Adrenal gland (tissue), 12 donors: Measurements from ENCODE around the gene DNAH12. TPM values are rescaled to one million over a fixed set of nuclear protein-coding genes. Genes with fewer than 3 reads are reported as not detected.

Experiments used
- DNase-seq, 7 donors: peaks; one replicate each; pipeline ENCODE4 v3.0.0-alpha.2; 2019 to 2020
- H3K27ac ChIP-seq, 5 donors: fragments of 200-600 bp; sonication (generic) in 4 of 5; 1 replicate in 3 of 5; 2 replicates in 2 of 5; pipeline versions ENCODE4 v1.5.1 to v1.8.0; 2016 to 2020; ENCODE audit warnings: mild to moderate bottlenecking in 1 of 5
- H3K27me3 ChIP-seq: fragments of 200-600 bp; 2 replicates; pipeline ENCODE4 v1.8.0; 2021
- H3K36me3 ChIP-seq, 2 donors: fragments of 200-600 bp; replicated peaks in 1 of 2; 1 replicate in 1 of 2; 2 replicates in 1 of 2; pipeline versions ENCODE4 v1.5.1 to v1.8.0; 2018 to 2022
- H3K4me1 ChIP-seq, 2 donors: fragments of 200-600 bp; replicated peaks in 1 of 2; 1 replicate in 1 of 2; 2 replicates in 1 of 2; pipeline versions ENCODE4 v1.5.1 to v1.8.0; 2018 to 2021
- H3K4me3 ChIP-seq, 4 donors: fragments of 200-600 bp; sonication (generic) in 3 of 4; one replicate each; pipeline ENCODE4 v1.5.1; 2016 to 2018
- H3K9me3 ChIP-seq, 3 donors: fragments of 200-600 bp; sonication (generic) in 1 of 3; replicated peaks in 1 of 3; 1 replicate in 2 of 3; 2 replicates in 1 of 3; pipeline versions ENCODE4 v1.5.1 to v1.8.0; 2016 to 2021
- POLR2A ChIP-seq, 2 donors: fragments of 450-650 bp; IDR thresholded peaks; one replicate each; pipeline ENCODE4 v1.6.1; 2017; ENCODE audit warnings: antibody characterized with exemption in 2 of 2, mild to moderate bottlenecking in 2 of 2, moderate library complexity in 1 of 2
- WGBS, 4 donors: extraction: QIAGEN DNeasy Blood & Tissue Kit in 2 of 4; methylation state at CpG; one replicate each; pipeline versions ENCODE4 v1.1.5 to v1.1.7; 2013 to 2017; 5-methylcytosine and 5-hydroxymethylcytosine counted together
- intact Hi-C, 2 donors: fragments of 100-400 bp; cut with DNase I; formaldehyde crosslinking; loops; one replicate each; pipeline versions ENCODE4 v1.14.1 to v1.15.0; 2022 to 2023
- polyA plus RNA-seq, 3 donors: library from polyadenylated mRNA; stranded (reverse); fragments of 200-250 nt in 2 of 3; fragments of 350-450 nt in 1 of 3; fragmentation: Illumina TruSeq in 1 of 3; extraction: RNeasy Lipid Tissue Mini Kit (QIAGEN cat#74804) in 1 of 3; gene quantifications; one replicate each; pipeline ENCODE4 v1.2.3, GENCODE V29; 2013 to 2014
- total RNA-seq, 9 donors: library from RNA; depleted of rRNA in 4 of 9; stranded (reverse); fragments of >200 nt in 4 of 9; fragments of 120-200 nt in 1 of 9; fragmentation: NEBNext Ultra II Directional in 1 of 9; extraction: Animal tissue kit (Norgen Biotek cat#: 25700) in 1 of 9; gene quantifications; one replicate each; pipeline versions ENCODE4 v1.1.0 to v1.2.4, GENCODE V29; 2013 to 2023
- TF ChIP-seq, protein P1 (sequence below), 6 experiments: fragments of 450-650 bp in 4 of 6; fragments of 200-600 bp in 2 of 6; sonication (generic) in 1 of 6; IDR thresholded peaks; 1 replicate in 5 of 6; 2 replicates in 1 of 6; pipeline versions ENCODE4 v1.5.1 to v1.8.0; 2016 to 2021; ENCODE audit warnings: antibody characterized with exemption in 6 of 6, mild to moderate bottlenecking in 2 of 6, moderate library complexity in 1 of 6
- donor health status: healthy with polysubstance abuse.
- donor health status: Bipolar disorder and iron deficiency.
- donor health status: DM: yes; HTN: yes; CAD: no.
- donor health status: DM: no; HTN: no; CAD: no.
- donor health status: DM: no; HTN: no; CAD: no.
- donor health status: DM: yes; HTN: yes; CAD: no.

Gene DNAH12
- total and polyA plus RNA-seq, 12 donors: 0.16 to 1.8 (median 0.58) TPM

DNA sequence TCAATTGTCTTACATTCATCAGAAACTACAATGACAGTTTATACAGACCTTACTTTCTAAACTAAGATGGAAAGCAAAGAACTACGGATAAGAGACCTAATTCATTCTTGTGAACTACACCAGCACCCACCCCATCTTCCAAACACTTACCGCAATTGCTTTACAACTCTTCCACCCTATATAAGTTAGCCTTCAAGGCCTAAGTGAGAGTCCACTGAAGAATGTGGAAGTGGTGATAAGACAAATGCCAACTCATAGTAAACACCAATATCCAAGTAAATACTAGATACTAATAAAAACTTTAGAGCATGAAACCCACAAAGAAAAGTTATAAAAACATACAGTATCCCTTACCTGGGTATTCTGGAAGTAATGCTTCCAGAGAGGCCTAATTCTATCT is 39.4 kb upstream of the DNAH12 start:
- H3K9me3 ChIP-seq: no peaks in the 10 kb centered on the region
- TF ChIP-seq POLR2A (IDR thresholded peaks at IDR 0.05): no peak
- TF ChIP-seq, protein P1, sequence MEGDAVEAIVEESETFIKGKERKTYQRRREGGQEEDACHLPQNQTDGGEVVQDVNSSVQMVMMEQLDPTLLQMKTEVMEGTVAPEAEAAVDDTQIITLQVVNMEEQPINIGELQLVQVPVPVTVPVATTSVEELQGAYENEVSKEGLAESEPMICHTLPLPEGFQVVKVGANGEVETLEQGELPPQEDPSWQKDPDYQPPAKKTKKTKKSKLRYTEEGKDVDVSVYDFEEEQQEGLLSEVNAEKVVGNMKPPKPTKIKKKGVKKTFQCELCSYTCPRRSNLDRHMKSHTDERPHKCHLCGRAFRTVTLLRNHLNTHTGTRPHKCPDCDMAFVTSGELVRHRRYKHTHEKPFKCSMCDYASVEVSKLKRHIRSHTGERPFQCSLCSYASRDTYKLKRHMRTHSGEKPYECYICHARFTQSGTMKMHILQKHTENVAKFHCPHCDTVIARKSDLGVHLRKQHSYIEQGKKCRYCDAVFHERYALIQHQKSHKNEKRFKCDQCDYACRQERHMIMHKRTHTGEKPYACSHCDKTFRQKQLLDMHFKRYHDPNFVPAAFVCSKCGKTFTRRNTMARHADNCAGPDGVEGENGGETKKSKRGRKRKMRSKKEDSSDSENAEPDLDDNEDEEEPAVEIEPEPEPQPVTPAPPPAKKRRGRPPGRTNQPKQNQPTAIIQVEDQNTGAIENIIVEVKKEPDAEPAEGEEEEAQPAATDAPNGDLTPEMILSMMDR (IDR thresholded peaks at IDR 0.05): no peak
- WGBS, 4 donors: 76 to 90% (median 88%) methylated on average over 2 of the region's 2 CpGs
- no peak overlapping the region for H3K4me3 ChIP-seq
- no peaks in the 10 kb centered on the region for H3K27me3 ChIP-seq
- no peak for DNase-seq
- intact Hi-C loops: no loop called here
- H3K4me1 ChIP-seq: peaks cover 15 to 28% of the 10 kb centered on the region in 2 donors
- no peak overlapping the region for H3K27ac ChIP-seq
- H3K36me3 ChIP-seq: peaks cover 0 to 31% of the 10 kb centered on the region in 2 donors

DNA sequence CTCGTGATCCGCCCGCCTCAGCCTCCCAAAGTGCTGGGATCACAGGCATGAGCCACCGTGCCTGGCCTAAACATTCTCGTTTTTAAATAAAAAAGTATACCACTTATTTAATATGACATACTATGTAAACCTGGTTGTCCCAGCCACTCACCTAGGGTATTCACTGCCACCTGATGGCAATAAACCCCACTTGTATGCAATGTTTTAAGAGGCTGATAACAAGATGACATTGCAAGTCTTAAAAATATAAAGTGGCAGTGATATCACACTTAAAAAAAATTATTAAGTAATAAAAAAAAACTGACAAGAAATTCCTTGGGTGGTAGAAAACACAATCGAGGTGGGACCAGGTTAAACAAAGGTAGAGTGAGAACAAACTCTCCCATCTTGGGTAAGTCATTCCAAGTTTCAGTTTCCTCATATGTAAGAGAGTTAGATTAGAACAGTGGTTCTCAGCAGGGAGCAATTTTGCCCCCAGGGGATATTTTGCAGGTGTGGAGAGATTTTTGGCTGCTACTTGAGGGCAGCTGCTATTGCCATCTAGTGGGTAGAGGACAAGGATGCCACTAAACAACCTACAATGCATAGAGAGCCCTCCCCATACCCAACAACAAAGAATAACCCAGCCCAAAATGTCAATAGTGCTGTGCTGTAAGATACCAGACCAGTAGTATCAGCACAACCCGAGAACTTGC is 38.5 kb upstream of the DNAH12 start:
- Histone ChIP-seq H3K27me3 (no peaks in the 10 kb centered on the region), H3K9me3 (no peaks in the 10 kb centered on the region), H3K4me1 (peaks cover 12 to 24% of the 10 kb centered on the region in 2 donors), H3K27ac (no peak overlapping the region), H3K4me3 (no peak overlapping the region), H3K36me3 (peaks cover 0 to 41% of the 10 kb centered on the region in 2 donors)
- no peak for DNase-seq
- intact Hi-C loops: no loop called here
- WGBS, 4 donors: 90 to 94% (median 91%) methylated on average over 7 of the region's 7 CpGs
- TF ChIP-seq POLR2A (IDR thresholded peaks at IDR 0.05): no peak
- TF ChIP-seq, protein P1 (IDR thresholded peaks at IDR 0.05): no peak

DNA sequence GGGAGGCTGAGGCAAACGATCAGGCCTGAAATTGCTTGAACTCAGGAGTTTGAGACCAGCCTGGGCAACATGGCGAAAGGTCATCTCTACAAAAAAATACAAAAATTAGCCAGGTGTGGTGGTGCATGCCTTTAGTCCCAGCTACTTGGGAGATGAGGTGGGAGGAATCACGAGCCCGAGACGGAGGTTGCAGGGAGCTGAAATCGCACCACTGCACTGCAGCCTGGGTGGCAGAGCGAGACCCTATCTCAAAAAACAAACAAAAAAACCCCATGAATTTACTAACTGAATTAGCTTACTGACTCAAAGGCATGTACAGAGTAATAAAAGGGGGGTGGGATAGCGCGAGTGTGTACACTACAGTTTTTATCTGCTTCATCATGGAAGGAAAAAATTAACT is 33.7 kb upstream of the DNAH12 start:
- Histone ChIP-seq H3K4me1 (peaks cover 4 to 30% of the 10 kb centered on the region in 2 donors), H3K9me3 (no peaks in the 10 kb centered on the region), H3K4me3 (no peak overlapping the region), H3K27ac (no peak overlapping the region), H3K36me3 (peaks cover 0 to 75% of the 10 kb centered on the region in 2 donors), H3K27me3 (no peaks in the 10 kb centered on the region)
- intact Hi-C loops: no loop called here
- WGBS, 4 donors: 92 to 96% (median 94%) methylated on average over 9 of the region's 9 CpGs
- TF ChIP-seq POLR2A (IDR thresholded peaks at IDR 0.05): no peak
- TF ChIP-seq, protein P1 (IDR thresholded peaks at IDR 0.05): no peak
- no peak for DNase-seq

DNA sequence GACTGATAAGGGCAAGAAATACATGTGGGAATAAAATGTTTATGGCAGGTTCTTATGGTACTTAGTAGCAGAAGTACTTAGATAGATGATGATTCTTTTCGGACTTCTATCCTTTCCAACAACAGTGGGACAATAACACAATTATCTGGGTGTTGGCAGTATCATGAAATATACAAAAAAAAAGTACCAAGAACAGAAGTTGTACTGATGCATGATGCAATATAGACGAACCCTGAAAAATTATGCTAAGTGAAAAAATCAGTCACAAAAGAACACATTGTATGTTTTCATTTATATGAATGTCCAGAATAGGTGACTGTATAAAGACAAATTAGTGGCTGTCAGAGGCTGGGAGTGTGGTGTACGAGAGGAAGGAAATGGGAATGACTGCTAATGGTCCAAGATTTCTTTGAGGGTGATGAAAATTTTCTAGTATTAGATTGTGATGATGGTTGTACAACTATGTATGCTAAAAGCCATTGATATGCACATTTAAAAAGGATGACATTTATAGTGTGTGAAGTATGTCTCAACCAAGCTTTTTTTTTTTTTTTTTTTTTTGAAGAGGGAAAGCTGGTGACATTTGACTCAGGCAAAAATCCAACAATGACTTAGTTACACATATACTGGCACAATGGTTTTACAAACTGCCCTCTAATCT is 32.0 kb upstream of the DNAH12 start:
- peaks cover 0 to 76% of the 10 kb centered on the region in 2 donors for H3K36me3 ChIP-seq
- H3K4me3 ChIP-seq: no peak overlapping the region
- intact Hi-C loops: no loop called here
- DNase-seq: no peak
- H3K27me3 ChIP-seq: no peaks in the 10 kb centered on the region
- TF ChIP-seq, protein P1 (IDR thresholded peaks at IDR 0.05): no peak
- no peak for TF ChIP-seq POLR2A (IDR thresholded peaks at IDR 0.05)
- WGBS, 4 donors: 66 to 77% (median 72%) methylated on average over 3 of the region's 3 CpGs
- peaks cover 4 to 30% of the 10 kb centered on the region in 2 donors for H3K4me1 ChIP-seq
- H3K9me3 ChIP-seq: no peaks in the 10 kb centered on the region
- peak overlapping the region in 3 of 5 donors; percentile 3 to 52 (median 30) for H3K27ac ChIP-seq
